T-helper 1 cell treated with Interleukin-12 subunit alpha and Interleukin-12 subunit beta and Interleukin-4 antibody, amounts not matched to agents 30 ng/mL and 1 ng/mL, for 36 hours (primary cell): ENCODE results near the gene USP8. TPM values are rescaled to one million over a fixed set of nuclear protein-coding genes. Genes with fewer than 3 reads are reported as not detected.
"Not testable (repeated sequence)": the region's sequence is repeated elsewhere in the genome, so short reads cannot be mapped to it uniquely, and the experiment has no call there.

ENCODE experiments used
- intact Hi-C: fragments of 100-400 bp; cut with micrococcal nuclease; formaldehyde crosslinking; loops from one replicate; pipeline ENCODE4 v1.15.1; 2024
- total RNA-seq: library from RNA; stranded (reverse); gene quantifications from 2 replicates; pipeline ENCODE4 v1.2.3, GENCODE V29; 2022

The USP8 gene
- total RNA-seq, 1 donor from 2014 or later = 68.9 TPM

DNA sequence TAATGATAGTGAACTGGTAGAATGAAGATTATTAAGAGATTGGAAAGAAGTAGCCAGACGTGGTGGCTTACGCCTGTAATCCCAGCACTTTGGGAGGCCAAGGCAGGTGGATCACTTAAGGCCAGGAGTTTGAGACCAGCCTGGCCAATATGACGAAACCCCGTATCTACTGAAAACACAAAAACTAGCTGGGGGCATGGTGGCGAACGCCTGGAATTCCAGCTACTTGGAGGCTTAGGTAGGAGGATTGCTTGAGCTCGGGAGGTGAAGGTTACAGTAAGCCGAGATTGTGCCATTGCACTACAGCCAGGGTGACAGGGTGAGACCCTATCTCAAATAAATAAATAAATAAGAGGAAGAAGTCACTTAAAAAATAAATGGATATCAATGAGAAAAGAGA lies 14.0 kb downstream of the USP8 start:
- intact Hi-C loops = no loop called here

DNA sequence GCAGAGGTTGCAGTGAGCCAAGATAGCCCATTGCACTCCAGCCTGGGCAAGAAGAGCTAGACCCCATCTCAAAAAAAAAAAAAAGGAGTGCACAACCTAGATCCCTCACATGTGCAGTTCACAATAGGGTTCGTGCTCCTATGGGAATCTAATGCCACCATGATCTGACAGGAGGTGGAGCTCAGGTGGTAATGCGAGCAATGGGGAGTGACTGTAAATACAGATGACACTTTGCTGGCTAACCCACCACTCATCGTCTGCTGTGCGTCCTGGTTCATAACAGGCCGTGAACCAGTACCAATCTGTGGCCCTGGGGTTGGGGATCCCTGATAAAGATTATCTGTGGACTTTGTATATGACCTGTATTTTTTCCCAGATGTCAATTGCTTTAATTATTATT lies 16.7 kb downstream of the USP8 start:
- intact Hi-C loops = no loop called here

DNA sequence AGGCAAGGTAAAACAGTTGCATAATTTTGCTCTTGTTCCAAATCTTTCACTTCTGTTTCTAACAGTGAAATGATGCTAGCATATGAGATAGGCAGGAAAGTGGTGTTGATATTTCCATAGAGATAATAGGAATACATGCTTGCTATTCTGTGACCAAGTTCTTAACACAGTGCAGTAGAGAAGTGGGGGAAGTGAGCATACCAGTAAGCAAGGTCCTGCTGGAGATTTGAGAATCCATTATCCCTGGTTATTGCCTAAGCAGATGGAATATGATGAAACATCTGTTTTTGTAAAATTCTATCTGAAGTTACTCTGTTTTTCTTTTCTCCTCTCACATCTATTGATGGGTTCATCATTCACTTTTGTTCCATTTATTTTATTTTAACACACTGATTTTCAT lies 28.7 kb downstream of the USP8 start:
- intact Hi-C loops = no loop called here

DNA sequence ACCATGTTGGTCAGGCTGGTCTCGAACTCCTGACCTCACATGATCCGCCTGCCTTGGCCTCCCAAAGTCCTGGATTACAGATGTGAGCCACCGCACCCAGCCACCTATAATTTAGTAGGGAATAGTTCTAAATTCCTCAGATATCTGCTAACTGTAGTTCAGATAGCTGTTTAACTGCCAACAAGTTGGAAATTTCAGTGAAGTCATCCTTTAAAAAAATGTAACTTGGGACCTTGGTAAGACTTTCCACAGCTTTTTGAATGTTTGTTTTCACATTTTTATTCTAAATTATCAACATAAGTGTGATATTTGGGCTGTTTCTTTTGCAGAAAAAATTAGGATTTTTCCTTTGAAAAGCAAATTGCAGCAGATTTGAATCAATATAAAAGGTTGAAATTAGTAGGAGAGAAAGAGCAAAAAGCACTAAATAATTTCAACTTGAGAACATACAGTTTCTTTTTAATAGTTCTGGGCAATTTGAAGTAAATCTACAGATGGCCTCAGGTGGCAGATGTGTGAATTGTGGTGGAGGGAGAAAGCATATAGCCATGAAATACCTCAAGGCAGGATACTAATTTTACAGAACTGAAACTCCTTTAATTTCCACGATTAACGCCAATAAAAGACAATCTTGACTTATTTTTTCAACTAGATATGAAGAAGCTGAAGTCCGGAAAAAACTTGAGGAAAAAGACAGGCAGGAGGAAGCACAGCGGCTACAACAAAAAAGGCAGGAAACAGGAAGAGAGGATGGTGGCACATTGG lies 34.3 kb downstream of the USP8 start:
- intact Hi-C loops = no loop called here

DNA sequence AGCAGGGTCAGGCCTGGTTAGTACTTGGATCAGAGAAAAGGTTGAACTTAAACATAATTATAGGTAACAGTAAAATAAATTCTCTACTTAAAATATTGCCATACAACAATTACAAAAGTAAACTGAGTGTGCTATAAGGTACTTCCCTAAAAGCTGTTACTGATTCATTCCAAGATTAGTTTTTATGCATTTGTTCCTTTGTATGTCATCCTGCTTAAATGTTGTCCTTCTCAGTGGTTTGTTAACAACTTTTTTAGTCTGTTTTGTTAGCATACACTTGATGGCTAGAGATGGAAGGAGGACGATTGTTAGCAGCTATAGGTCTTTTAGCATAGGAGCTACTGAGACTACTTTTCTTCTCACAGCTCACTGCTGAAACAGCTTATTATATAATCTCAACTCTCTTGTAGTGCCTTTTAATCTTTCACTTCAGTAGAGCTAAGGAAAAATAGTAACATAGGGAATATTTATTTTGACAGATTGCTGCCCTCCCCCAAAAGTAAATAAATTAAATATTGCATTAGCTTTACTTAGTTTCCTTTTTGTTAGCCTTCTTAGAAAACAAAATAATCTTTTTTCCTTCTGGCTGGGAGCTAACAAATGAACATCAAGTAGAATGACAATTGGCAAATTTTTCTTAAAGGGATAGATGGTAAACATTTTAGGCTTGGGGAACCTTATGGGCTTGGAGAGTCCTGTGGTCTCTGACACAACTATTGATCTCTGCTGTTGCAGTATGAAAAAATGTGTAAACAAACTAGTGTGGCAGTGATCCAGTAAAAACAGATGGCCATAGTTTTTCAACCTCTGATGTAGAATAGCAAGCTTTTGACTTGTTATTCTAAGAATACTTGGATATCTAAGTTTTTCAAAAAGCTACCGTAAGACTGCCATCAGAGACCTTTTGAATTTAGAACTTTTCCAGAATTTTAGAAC lies 39.5 kb downstream of the USP8 start:
- intact Hi-C loops = no loop called here

DNA sequence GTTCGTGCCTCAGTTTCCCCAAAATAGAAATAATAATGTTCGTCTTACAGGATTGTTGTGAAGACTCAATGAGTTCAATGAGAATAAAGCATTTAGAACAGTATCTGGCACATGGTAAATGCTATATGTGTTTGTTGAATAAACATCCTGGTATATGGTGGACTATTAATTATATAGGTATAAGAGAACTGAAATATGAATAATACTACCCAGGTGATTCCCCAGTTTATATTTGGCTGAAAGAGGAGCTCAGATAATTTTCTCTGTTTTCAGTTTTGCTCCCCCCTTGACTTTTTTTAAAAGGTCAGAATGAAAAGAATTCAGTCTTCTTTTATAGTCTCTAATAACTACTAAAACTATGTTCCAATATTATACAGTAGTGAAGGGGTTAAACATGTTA lies 46.9 kb downstream of the USP8 start:
- intact Hi-C loops = no loop called here

DNA sequence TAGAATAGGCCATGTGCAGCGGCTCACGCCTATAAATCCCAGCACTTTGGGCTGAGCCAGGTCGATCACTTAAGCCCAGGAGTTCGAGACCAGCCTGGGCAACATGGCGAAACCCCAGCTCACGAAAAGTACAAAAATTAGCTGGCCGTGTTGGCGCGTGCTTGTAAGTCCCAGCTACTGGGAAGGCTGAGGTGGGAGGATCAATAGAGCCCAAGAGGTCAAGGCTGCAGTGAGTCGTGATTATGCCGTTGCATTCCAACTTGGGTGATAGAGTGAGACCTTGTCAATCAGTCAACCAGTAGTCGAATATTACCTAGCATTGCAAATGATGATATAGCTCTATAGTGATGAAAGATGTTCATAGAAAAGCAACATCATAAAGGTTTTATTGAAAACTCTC lies 51.9 kb downstream of the USP8 start:
- intact Hi-C loops = no loop called here

DNA sequence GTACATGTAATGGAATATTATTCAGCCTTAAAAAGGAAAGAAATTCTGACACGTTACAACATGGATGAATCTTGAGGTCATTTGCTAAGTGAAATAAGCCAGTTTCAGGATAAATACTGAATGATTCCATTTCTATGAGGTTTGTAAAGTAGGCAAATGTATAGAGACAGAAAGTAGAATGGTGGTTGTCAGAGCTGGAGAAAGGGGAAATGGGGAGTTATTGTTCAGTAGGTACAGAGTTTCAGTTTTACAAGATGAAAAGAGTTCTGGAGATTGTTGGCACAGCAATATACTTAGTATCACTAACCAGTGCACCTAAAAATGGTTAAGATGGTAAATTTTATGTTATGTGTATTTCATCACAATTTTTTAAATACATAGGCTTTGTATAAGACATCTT lies 60.6 kb downstream of the USP8 start:
- intact Hi-C loops = loop anchor here (5.0 kb wide), 1 partner anchor 423 kb away; the partner anchor contains the start of gene AP4E1

DNA sequence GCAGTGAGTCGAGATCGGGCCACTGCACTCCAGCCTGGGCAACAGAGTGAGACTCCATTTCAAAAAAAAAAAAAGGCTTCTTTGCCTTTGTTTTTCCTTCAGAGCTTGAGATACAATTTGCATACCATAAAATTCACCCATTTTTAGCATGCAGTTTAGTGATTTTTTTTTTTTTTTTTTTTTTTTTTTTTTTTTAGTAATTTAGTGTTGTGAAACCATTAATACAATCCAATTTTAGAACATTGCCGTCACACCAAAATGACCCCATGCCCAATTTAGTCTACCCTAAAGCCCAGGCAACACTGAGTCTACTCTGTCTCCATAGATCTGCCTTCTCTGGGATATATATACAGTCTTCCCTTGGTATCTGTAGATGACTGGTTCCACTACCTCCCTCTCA lies 61.2 kb downstream of the USP8 start:
- intact Hi-C loops = loop anchor here (5.0 kb wide), 1 partner anchor 422 kb away; the partner anchor contains the start of gene AP4E1

DNA sequence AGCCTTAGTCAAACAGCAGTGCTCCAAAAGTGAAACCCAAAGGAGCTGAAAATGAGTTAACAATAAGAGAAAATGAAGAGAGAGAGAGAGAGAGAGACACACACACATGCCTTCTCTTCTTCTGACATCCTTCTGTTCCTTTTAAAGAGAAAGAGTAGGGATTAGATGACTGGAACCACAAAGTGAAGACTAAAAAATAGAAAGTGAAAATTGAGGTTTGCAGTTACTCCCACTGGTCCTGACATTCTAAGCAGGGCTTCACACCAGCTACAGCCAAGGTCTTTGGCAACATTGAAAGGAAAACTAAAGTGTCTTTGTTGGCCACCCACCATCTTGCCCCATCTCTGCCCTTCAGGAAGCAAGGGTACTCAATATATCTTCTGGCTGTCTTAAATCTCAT lies 63.1 kb downstream of the USP8 start:
- intact Hi-C loops = loop anchor here (2.0 to 5.0 kb wide), 2 partner anchors 130 to 420 kb away; partner anchors contain the start of gene AP4E1

DNA sequence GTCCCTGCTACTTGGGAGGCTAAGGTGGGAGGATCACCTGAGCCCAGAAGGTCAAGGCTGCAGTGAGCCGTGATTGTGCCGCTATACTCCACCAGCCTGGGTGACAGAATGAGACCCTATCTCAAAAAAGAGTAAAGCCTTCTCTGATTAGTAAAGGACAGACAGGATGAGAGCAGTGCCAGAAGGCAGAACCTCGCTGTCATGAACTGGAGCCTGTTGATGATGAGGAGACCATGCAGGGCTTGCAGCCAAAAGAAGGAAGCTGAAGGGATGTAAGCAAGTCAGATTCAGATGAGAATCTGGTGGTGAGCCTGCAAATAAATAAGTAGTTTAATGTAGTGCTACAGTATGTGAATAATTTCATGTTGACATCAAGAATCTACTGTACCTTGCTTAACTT lies 69.4 kb downstream of the USP8 start:
- intact Hi-C loops = loop anchor here (10.0 kb wide), 1 partner anchor 61 kb away; no protein-coding TSS in a partner anchor

DNA sequence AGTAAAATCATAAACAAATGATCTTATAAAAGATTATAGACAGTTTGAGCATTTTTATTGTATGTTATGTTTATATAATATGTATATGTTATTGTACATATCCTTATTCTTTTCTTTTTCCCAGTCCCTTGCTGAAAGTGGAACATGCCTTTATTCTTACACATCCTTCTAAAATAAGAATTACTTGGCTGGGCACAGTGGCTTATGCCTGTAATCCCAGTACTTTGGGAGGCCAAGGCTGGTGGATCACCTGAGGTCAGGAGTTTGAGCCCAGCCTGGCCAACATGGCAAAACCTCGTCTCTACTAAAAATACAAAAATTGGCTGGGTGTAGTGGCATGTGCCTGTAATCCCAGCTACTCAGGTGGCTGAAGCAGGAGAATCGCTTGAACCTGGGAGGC lies 70.3 kb downstream of the USP8 start:
- intact Hi-C loops = loop anchor here (10.0 kb wide), 1 partner anchor 60 kb away; no protein-coding TSS in a partner anchor

DNA sequence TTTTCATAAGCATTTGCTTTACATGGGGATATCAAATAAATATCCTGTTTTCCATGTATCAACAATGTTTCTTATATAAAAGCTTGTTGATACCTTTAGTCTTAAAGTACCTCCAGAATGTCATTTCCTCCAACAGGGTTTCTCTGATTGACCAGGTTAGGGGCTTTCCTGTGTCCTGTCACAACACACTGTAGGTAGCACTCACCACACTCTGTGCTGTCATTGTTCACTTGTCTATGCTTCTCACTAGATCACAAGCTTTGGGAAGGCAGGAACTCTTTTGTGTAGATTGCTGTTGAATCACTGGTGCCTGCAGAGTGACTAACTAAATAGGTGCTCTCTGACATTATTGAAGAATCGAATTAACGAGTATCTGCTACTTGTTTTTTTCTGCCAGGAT lies 72.5 kb downstream of the USP8 start:
- intact Hi-C loops = loop anchor here (10.0 kb wide), 1 partner anchor 58 kb away; no protein-coding TSS in a partner anchor

DNA sequence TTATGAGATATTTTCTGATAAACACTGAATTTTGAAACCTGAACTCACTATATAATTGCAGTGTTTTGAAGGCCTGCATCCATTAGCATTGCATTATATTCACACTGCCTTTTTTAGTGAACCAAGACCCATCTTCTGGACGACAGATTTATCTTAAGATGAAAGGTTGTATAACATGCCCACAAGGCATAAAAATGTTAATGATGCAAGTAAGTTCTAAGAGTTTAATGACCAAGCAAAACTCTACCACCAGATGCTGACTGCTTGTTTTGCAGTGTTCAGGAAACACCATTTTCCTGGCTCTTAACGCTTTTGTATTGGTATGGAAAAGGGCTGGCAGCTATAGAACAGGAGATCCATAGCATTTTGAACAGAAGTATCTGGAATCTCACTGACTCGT lies 76.1 kb downstream of the USP8 start:
- intact Hi-C loops = no loop called here

DNA sequence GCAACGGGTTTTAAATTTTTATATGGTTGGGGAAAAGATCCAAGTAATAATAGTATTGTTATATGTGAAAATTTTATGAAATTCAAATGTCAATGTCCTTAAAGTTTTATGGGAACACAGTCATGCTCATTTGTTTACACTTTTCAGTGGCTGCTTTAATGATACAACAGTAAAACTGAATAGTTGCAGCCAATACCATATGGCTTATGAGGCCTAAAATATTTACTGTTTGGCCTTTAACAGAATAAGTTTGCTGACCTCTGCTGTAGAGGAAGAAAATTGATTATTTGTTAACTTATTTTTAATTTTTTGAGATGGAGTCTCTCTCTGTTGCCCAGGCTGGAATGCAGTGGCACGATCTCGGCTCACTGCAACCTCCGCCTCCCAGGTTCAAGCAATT lies 77.6 kb downstream of the USP8 start:
- intact Hi-C loops = no loop called here

DNA sequence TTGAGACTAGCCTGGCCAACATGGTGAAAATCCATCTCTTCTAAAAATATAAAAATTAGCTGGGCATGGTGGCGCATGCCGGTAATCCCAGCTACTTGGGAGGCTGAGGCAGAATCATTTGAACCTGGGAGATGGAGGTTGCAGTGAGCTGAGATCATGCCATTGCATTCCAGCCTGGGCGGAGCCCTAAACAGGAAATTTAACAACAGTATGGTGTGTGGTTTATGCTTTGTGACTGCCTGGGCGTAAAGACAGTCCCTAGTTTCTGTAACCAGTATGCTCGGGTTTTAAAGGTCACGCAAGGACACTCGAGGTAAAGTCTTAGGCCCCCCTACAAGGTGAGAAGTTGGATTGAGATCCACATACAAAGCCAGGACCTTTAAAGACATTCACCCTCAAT lies 78.9 kb downstream of the USP8 start:
- intact Hi-C loops = no loop called here

DNA sequence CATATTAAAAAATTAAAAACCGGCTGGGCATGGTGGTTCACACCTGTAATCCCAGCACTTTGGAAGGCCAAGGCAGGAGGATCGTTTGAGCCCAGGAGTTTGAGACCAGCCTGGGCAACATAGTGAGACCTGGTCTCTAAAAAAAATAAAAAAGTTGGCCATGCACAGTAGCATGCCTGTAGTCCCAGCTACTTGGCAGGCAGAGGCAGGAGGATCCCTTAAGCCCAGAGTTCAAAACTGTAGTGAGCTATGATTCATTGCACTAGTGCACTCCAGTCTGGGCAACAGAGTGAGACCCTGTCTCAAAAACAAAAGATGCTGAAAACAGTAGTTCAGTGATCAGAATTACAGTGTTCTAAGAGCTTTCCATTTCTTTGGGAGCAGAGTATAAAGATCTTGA lies 81.5 kb downstream of the USP8 start:
- intact Hi-C loops = not testable (repeated sequence)

DNA sequence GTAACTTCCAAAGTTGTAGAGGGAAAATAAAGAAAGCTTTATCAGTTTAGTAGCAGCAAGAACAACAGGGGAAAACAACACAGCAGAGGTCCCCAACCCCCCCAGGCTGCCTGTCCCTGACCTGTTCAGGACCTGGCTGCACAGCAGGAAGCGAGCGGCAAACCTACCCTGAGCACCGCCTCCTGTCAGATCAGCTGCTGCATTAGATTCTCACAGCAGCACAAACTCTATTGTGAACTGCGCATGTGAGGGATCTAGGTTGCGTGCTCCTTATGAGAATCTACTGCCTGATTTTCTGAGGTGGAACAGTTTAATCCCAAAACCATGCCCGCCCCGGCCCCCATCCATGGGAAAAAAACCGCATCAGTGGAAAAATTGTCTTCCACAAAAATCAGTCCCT lies 81.9 kb downstream of the USP8 start:
- intact Hi-C loops = no loop called here

DNA sequence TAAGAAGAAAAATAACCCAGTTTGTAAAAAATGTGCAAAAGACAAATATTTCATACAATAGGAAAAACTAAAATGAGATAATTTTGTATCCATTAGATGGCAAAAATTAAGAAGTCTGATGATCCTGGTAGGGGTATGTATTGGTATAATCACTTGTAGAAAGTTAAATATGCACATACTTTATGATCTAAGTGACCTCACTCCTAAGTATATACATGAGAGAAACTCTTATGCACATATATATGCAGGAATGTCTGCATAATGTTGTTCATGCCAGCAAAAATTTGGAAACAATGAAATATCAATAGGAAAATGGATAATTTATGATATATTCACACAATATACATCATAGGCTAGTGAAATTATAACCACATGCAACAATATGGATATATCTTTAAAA lies 88.8 kb downstream of the USP8 start:
- intact Hi-C loops = no loop called here

DNA sequence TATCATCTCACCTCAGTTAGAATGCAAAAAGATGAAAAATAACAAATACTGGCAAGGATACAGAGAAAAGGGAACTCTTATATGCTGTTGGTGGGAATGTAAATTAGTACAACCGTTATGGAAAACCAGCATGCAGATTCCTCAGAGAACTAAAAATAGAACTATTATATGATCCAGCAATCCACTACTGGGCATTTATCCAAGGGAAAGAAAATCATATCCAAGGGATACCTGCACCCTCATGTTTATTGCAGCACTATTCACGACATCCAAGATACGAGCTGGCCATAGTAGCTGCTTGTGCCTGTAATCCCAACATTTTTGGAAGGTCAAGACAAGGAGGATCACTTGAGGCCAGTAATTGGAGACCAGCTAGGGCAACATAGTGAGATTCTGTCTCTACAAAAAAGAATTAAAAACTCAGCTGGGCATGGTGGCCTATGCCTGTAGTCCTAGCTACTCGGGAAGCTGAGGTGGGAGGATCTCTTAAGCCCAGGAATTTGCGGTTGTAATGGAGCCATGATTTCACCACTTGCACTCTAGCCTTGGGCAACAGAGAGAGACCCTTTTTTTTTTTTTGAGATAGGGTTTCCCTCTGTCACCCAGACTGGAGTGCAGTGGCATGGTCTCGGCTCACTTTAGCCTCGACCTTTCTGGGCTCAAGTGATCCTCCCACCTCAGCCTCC lies 95.7 kb downstream of the USP8 start:
- intact Hi-C loops = no loop called here

DNA sequence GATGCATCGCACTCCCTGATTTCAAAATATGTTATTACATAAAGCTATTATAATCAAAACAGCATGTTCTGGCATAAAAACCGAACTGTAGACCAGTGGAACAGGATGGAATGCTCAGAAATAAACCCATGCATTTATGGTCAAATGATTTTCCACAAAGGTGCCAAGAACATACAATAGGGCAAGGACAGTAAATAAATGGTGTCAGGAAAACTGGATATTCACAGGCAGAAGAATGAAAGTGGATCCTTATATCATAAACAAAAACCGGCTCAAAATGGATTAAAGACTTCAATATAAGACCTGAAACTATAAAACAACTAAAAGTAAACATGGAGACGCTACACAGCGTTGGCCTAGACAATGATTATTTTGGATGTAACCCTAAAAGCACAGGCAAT lies 99.6 kb downstream of the USP8 start:
- intact Hi-C loops = no loop called here

DNA sequence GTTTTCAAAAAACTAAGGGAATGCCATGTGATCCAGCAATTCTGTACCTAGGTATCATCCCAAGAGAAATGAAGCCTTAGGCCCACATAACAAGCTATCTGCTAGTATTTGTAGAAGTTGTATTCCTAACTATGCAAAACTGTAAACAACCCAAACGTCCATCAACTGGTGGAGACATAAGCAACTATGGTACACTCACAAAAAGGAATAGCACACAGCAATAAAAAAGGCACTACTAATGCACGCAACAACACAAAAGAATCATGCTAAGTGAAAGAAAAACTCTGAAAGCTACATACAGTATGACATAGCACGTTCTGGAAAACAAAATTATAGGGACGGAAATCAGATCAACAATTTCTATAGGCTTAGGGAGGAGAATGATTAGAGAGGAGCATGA lies 107.0 kb downstream of the USP8 start:
- intact Hi-C loops = no loop called here
